IMR-90 (cell line): ENCODE data around the gene NFX1.

Experiments
- BHLHE40 ChIP-seq: fragments of 150-350 bp; IDR thresholded peaks from 2 replicates; pipeline ENCODE4 v1.6.1; 2016; ENCODE audit warnings: mild to moderate bottlenecking, low read depth, low read length
- CEBPB ChIP-seq: IDR thresholded peaks from 2 replicates; pipeline ENCODE4 v1.6.1; 2012; ENCODE audit warnings: low read depth, low read length, improper control_type of control experiment
- CHD1 ChIP-seq: IDR thresholded peaks from 2 replicates; pipeline ENCODE4 v1.6.1; 2012; ENCODE audit warnings: low read depth, low read length, improper control_type of control experiment
- CTCF ChIP-seq: conservative IDR thresholded peaks from 2 replicates; pipeline ENCODE4 v1.5.1; 2012; ENCODE audit warnings: mild to moderate bottlenecking, low read depth, low read length, improper control_type of control experiment
- ELK1 ChIP-seq: fragments of 150-350 bp; IDR thresholded peaks from 2 replicates; pipeline ENCODE4 v1.6.1; 2016; ENCODE audit warnings: low read depth, mild to moderate bottlenecking, low read length, moderate library complexity, borderline replicate concordance
- MAFK ChIP-seq: IDR thresholded peaks from 2 replicates; pipeline ENCODE4 v1.6.1; 2012; ENCODE audit warnings: low read depth, low read length, improper control_type of control experiment
- MXI1 ChIP-seq: IDR thresholded peaks from 2 replicates; pipeline ENCODE4 v1.6.1; 2012; ENCODE audit warnings: low read depth, mild to moderate bottlenecking, low read length, moderate library complexity, borderline replicate concordance
- POLR2A ChIP-seq: IDR thresholded peaks from 2 replicates; pipeline ENCODE4 v1.6.1; 2012; ENCODE audit warnings: mild to moderate bottlenecking, low read depth, low read length
- RAD21 ChIP-seq: IDR thresholded peaks from 2 replicates; pipeline ENCODE4 v1.6.1; 2012; ENCODE audit warnings: low read length, improper control_type of control experiment
- RCOR1 ChIP-seq: IDR thresholded peaks from 2 replicates; pipeline ENCODE4 v1.6.1; 2012; ENCODE audit warnings: mild to moderate bottlenecking, low read length, improper control_type of control experiment; ENCODE audit not compliant: insufficient replicate concordance
- RFX5 ChIP-seq: IDR thresholded peaks from 2 replicates; pipeline ENCODE4 v1.8.0; 2012; ENCODE audit warnings: low read depth, mild to moderate bottlenecking, low read length, moderate library complexity
- SMC3 ChIP-seq: fragments of 150-350 bp; IDR thresholded peaks from 2 replicates; pipeline ENCODE4 v1.6.1; 2016; ENCODE audit warnings: low read depth, mild to moderate bottlenecking, antibody characterized with exemption, low read length, moderate library complexity
- USF2 ChIP-seq: fragments of 150-350 bp; IDR thresholded peaks from 2 replicates; pipeline ENCODE4 v1.6.1; 2017; ENCODE audit warnings: mild to moderate bottlenecking, antibody characterized with exemption, low read length, low read depth

GRCh38 chr9:33307067-33307466 lies 16.8 kb downstream of the NFX1 start:
- TF ChIP-seq CTCF (no peak), RAD21 (no peak), POLR2A (no peak), BHLHE40 (no peak), SMC3 (no peak), CHD1 (no peak), RFX5 (no peak), ELK1 (no peak), USF2 (no peak), CEBPB (no peak), MAFK (no peak), MXI1 (no peak), RCOR1 (no peak)
